ENCODE measurements around the gene MAML3. TPM values are rescaled to one million over a fixed set of nuclear protein-coding genes. Genes with fewer than 3 reads are reported as not detected.

The MAML3 gene
- total RNA-seq, 1 donor from 2014 or later, result 2.7 TPM

DNA sequence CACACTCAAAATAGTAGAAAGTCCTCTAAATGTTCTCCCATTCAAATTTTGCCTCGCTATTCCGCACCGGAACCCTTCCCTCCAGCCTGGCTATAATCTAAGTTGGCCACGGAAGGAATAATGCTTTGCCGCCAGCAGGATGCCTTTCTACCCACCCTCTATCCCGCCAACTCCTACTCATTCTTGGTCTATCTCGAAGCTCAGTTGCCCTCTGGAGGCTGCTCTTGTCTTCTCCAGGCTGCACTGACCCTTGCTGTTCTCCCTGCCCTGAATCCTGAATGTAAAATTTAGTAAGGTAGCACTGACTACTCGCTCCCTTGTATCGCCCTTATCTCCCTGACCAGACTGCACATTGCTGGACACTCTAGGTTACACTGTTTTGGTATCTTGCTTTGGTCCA lies 275.9 kb downstream of the MAML3 start:
- DNase-seq (ENCODE audit: low read depth), result no peak
- Histone ChIP-seq H3K4me3 (ENCODE audit: low read depth, low read length) (no peak overlapping the region), H3K36me3 (ENCODE audit: control insufficient read depth, insufficient read depth, low read length) (no peaks in the 10 kb centered on the region), H3K27me3 (ENCODE audit: control insufficient read depth, insufficient read depth, low read length) (no peaks in the 10 kb centered on the region)
- TF ChIP-seq, protein P1, sequence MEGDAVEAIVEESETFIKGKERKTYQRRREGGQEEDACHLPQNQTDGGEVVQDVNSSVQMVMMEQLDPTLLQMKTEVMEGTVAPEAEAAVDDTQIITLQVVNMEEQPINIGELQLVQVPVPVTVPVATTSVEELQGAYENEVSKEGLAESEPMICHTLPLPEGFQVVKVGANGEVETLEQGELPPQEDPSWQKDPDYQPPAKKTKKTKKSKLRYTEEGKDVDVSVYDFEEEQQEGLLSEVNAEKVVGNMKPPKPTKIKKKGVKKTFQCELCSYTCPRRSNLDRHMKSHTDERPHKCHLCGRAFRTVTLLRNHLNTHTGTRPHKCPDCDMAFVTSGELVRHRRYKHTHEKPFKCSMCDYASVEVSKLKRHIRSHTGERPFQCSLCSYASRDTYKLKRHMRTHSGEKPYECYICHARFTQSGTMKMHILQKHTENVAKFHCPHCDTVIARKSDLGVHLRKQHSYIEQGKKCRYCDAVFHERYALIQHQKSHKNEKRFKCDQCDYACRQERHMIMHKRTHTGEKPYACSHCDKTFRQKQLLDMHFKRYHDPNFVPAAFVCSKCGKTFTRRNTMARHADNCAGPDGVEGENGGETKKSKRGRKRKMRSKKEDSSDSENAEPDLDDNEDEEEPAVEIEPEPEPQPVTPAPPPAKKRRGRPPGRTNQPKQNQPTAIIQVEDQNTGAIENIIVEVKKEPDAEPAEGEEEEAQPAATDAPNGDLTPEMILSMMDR (IDR thresholded peaks at IDR 0.05; ENCODE audit: insufficient read depth, low read length, poor library complexity, severe bottlenecking), result no peak

DNA sequence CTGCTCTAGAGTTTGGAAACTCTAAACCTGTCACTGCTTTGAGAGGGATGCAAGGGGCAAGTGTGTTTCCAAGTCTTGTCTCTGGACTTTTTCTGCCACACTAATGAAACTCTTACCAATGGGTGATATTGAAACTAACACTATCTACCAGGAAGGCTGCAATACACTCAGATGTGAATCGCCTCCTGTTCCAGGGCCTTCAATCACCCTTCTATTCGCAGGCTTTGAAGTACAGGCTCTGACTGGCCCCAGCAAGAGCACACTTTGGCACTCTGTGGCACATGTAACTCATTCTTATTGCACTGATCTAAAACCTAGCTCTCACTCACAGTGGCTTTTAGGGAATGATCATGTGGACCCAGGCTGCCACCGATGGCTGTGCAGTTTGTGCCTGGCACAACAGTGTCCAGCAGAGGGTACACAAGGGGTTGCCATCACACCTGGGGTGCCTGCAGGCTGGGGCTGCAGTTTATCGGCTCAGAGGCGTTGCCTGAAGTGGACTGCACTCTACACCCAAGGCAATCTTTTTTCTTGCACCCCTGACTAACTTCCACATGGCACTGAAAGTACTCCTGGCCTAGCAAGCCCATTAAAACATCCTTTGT lies 277.5 kb downstream of the MAML3 start:
- Histone ChIP-seq H3K4me3 (ENCODE audit: low read depth, low read length) (no peak overlapping the region), H3K27me3 (ENCODE audit: control insufficient read depth, insufficient read depth, low read length) (no peaks in the 10 kb centered on the region), H3K36me3 (ENCODE audit: control insufficient read depth, insufficient read depth, low read length) (no peaks in the 10 kb centered on the region)
- TF ChIP-seq, protein P1 (IDR thresholded peaks at IDR 0.05; ENCODE audit: insufficient read depth, low read length, poor library complexity, severe bottlenecking), result peak; percentile 3
- no peak for DNase-seq (ENCODE audit: low read depth)

DNA sequence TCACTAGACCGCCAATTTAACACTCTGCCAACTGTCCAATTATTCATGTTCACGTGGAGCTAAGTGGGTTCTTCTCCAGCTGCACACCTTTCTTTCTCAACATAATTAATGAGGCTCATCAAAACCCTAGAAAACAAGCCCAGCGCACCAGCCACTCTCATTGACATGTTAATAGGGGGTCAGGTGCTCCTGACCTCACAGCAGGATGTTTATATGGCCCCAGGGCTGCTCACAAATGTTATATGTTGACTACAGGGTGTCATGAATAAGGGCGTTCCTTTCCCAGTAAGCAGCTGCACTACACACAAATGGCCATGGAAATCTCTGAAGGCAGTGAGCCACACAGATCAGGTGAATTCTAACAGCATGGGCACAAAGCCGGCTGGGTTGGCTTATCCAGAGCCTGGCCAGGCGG lies 278.6 kb downstream of the MAML3 start:
- TF ChIP-seq, protein P1 (IDR thresholded peaks at IDR 0.05; ENCODE audit: insufficient read depth, low read length, poor library complexity, severe bottlenecking), result no peak
- Histone ChIP-seq H3K4me3 (ENCODE audit: low read depth, low read length) (no peak overlapping the region), H3K27me3 (ENCODE audit: control insufficient read depth, insufficient read depth, low read length) (no peaks in the 10 kb centered on the region), H3K36me3 (ENCODE audit: control insufficient read depth, insufficient read depth, low read length) (no peaks in the 10 kb centered on the region)
- no peak for DNase-seq (ENCODE audit: low read depth)

DNA sequence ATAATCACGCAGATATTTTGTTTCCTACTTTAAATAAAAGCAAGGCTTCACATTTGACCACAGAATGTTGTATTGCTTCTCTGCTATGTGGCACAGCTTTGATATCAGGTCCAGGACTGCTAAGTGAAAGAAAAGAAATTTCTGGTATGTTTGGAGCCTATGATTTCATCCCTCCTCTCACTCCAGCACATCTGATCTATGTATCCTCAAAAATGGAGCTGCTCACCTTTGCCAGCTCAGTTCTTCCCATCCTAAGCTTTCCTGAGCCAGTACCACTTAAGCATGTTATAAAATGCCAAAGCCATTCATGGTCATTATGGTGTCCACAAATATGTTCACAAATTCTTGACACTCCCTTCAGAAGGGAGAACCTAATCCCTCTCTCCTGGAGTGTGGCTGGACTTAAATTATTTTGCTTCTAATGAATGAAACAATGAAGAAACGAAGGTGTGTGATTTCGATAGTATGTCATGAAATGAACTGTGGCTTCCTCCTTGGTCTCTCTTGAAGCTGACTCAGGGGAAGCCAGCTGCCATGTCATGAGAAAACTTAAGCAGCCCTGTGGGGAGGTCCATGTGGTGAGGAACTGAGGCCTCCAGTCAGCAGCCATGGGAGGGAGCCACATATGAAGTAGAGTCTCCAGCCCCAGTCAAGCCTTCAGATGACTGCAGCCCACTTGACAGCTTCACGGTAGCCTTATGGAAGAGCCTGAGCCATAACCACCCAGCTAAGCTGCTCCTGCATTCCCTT lies 280.7 kb downstream of the MAML3 start:
- TF ChIP-seq, protein P1 (IDR thresholded peaks at IDR 0.05; ENCODE audit: insufficient read depth, low read length, poor library complexity, severe bottlenecking), result no peak
- H3K4me3 ChIP-seq (ENCODE audit: low read depth, low read length), result no peak overlapping the region
- no peak for DNase-seq (ENCODE audit: low read depth)
- H3K27me3 ChIP-seq (ENCODE audit: control insufficient read depth, insufficient read depth, low read length), result no peaks in the 10 kb centered on the region
- H3K36me3 ChIP-seq (ENCODE audit: control insufficient read depth, insufficient read depth, low read length), result no peaks in the 10 kb centered on the region

DNA sequence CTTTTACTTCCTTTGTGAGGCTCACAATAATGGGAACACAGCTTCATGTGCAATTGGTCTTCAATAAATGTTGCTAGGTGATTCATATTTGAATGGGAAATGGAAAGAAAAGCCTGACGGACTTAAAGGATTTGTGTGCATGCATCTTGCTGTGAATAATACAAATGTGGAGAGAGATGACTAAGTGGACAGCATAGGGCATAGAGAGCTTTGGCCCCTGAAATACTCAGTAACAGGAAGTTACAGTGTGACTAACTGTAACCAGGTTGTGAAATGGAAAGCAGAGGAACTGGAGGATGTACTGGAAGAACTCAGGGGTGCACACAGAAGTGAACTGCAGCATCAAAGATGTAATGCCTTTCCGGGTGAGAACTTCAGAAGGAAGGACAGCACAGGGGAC lies 281.7 kb downstream of the MAML3 start:
- DNase-seq (ENCODE audit: low read depth), result peak; percentile 83
- TF ChIP-seq, protein P1 (IDR thresholded peaks at IDR 0.05; ENCODE audit: insufficient read depth, low read length, poor library complexity, severe bottlenecking), result no peak
- Histone ChIP-seq H3K36me3 (ENCODE audit: control insufficient read depth, insufficient read depth, low read length) (no peaks in the 10 kb centered on the region), H3K4me3 (ENCODE audit: low read depth, low read length) (no peak overlapping the region), H3K27me3 (ENCODE audit: control insufficient read depth, insufficient read depth, low read length) (no peaks in the 10 kb centered on the region)

Measured in kidney epithelial cell (primary cell).